ENCODE results near the gene PDE6B.

Gene PDE6B

DNA sequence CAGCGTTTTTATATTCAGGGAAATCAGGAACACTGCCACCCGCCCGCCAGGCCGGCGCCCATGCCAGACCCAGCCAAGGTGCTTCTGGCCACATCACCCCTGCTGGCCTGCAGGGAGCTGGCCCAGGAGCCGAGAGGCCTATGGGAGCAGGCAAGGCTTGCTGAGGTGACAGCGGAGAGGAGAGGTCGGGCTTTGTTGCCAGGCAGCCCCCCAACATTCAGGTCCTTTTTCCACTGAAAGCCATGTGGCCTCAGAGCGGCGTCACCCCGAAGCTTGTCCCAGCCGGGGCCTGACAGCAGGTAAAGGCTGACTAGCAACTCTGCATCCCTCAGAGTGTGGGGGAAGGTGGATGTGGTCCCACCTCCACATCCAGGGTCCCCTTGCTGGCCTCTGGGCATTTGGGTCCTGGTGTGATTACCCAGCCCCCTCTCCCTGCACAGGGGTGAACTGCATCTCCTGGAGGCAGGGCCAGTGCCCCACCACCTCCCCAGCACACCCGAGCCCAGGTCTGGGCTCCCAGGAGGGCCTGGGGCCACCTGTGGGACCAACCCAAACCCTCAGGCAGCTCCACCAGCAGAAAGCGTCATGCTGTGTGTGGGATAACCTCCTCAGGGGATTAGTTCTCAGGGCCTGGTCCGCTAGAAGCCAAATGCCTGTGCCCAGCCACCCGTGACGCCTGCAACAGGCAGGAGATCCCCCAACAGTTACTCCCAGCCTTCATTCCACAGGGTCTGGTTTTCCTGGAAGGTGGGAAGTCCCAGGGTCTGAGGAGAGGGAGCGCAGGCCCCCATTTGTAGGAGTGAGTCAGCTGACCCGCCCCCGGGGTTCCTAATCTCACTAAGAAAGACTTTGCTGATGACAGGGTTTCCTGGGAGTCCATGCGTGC is at the start of gene PDE6B:
TSS of gene PDE6B (plus strand) at position 869 of the 886 bp plus-strand sequence. CDS start 54 bp downstream, outside the sequence.
- TF ChIP-seq GATA2 (IDR thresholded peaks at IDR 0.05; ENCODE audit: low read depth, low read length) = no peak

DNA sequence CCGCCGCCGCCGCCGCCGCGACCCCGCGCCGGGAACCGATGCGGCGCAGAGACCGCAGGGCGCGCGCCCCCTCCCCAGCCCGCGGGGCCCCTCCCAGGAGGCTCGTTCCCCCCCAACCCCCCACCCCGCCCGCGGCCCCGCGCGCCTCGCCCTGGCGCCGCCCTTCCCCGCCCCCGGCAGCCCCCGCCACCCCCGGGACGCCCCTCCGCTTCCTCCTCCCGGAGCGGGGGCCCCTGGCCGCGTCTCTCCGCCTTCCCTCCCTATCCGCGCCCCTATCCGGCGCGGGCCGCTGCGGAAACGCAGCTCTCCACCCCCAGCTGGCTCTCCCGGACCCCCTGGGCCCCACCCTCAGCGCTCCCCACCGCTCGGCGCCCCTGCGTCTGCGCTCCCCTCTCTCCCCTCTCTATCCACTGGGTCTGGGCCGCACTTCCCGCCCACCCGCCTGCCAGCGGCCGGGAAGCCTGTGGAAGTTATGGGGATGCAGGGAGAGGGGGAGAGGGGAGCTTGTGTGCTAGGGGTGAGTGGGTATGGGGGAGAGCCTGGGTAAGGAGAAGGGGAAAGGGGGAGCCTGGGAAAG is 49.0 kb upstream of the PDE6B start, which contains the start of gene TMEM271:
TSS of gene TMEM271 (minus strand) at position 51 of the 577 bp plus-strand sequence. CDS start 233 bp downstream, outside the sequence.
- no peak for TF ChIP-seq GATA2 (IDR thresholded peaks at IDR 0.05; ENCODE audit: low read depth, low read length)
- no peak for TF ChIP-seq GATA3 (IDR thresholded peaks at IDR 0.05; ENCODE audit: low read depth, low read length)

DNA sequence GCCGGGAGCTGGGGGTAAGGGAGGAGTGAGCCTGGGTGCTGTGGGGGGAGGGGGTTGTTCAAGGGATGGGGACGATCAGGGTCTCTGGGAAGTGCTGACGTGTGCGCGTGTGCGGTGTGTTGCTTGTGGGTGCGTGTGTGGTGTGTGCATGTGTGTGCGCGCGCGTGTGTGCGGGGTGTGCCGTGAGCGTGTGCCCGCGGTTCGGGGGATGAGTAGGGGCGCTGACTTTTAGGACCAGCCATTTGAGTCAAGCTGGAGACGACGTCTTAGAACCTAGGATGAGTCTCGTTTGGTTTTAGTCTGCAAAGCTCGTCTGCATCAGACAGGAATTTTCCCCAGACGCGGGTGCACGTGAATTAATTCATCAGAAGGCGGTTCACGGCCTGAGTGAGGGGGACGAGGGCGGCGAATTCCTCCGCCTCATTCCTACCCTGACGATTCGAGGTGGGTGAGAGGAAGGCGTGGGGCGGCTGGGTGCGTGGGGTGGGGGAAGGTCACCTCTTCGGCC is 48.3 kb upstream of the PDE6B start:
- TF ChIP-seq GATA2 (IDR thresholded peaks at IDR 0.05; ENCODE audit: low read depth, low read length) (no peak), GATA3 (IDR thresholded peaks at IDR 0.05; ENCODE audit: low read depth, low read length) (no peak)

GRCh38 chr4:577499-578450 is 47.6 kb upstream of the PDE6B start:
- TF ChIP-seq GATA2 (IDR thresholded peaks at IDR 0.05; ENCODE audit: low read depth, low read length) (no peak), GATA3 (IDR thresholded peaks at IDR 0.05; ENCODE audit: low read depth, low read length) (no peak)

GRCh38 chr4:578451-579443 is 46.6 kb upstream of the PDE6B start:
- TF ChIP-seq GATA3 (IDR thresholded peaks at IDR 0.05; ENCODE audit: low read depth, low read length) = no peak
- no peak for TF ChIP-seq GATA2 (IDR thresholded peaks at IDR 0.05; ENCODE audit: low read depth, low read length)

- TF ChIP-seq GATA2 (IDR thresholded peaks at IDR 0.05; ENCODE audit: low read depth, low read length) (no peak), GATA3 (IDR thresholded peaks at IDR 0.05; ENCODE audit: low read depth, low read length) (no peak)
These were observed 45.7 kb upstream of the PDE6B start for GRCh38 chr4:579543-580175.

- TF ChIP-seq GATA2 (IDR thresholded peaks at IDR 0.05; ENCODE audit: low read depth, low read length) (no peak), GATA3 (IDR thresholded peaks at IDR 0.05; ENCODE audit: low read depth, low read length) (no peak)
These were observed 44.2 kb upstream of the PDE6B start for GRCh38 chr4:581181-581580.

DNA sequence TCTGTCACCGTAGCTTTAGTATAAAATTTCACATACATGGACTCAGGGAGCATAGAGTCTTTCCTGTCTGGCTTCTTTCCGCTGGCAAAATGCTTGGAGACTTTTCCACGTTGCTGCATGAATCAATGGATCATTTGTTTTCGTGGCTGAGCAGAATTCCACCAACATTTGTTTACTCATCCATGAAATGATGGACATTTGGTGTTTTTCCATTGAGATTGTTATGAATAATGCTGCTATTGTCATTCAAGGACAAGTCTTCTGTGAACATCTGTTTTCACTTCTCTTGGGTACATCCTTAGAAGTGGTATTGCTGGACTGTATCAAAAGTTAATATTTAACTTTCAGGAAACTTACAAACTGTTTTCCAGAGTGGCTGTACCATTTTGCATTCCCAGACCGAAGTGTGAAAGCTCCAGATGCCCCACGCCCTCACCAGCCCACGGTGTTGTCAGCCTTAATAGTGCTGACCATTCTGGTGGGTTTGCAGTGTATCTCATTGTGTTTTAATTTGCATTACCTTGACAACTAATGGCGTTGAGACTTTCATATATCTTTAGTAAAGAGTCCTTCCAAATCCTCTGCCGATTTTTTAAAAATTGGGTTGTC is 43.5 kb upstream of the PDE6B start:
- no peak for TF ChIP-seq GATA3 (IDR thresholded peaks at IDR 0.05; ENCODE audit: low read depth, low read length)
- no peak for TF ChIP-seq GATA2 (IDR thresholded peaks at IDR 0.05; ENCODE audit: low read depth, low read length)

GRCh38 chr4:583820-584219 is 41.6 kb upstream of the PDE6B start:
- TF ChIP-seq GATA3 (IDR thresholded peaks at IDR 0.05; ENCODE audit: low read depth, low read length) = no peak
- TF ChIP-seq GATA2 (IDR thresholded peaks at IDR 0.05; ENCODE audit: low read depth, low read length) = no peak

GRCh38 chr4:587671-588350 is 37.6 kb upstream of the PDE6B start:
- TF ChIP-seq GATA2 (IDR thresholded peaks at IDR 0.05; ENCODE audit: low read depth, low read length) (no peak), GATA3 (IDR thresholded peaks at IDR 0.05; ENCODE audit: low read depth, low read length) (no peak)

- TF ChIP-seq GATA3 (IDR thresholded peaks at IDR 0.05; ENCODE audit: low read depth, low read length) (no peak), GATA2 (IDR thresholded peaks at IDR 0.05; ENCODE audit: low read depth, low read length) (no peak)
These were observed 37.0 kb upstream of the PDE6B start for GRCh38 chr4:588351-588849.

Measured in SH-SY5Y (cell line).